Tibial artery (tissue), 4 donors: Measurements from ENCODE around the gene FNBP1.
A peak's percentile ranks its signal among the peaks of the same experiment; 100 is the strongest.
"Not testable (repeated sequence)": the region's sequence is repeated elsewhere in the genome, so short reads cannot be mapped to it uniquely, and the experiment has no call there.

Experiments
- DNase-seq, 2 donors: peaks; one replicate each; pipeline ENCODE4 v3.0.0-alpha.2; 2019
- H3K27ac ChIP-seq, 2 donors: fragments of 200-600 bp; sonication (generic) in 1 of 2; 1 replicate in 1 of 2; 2 replicates in 1 of 2; pipeline ENCODE4 v1.5.1; 2018 to 2019; ENCODE audit warnings: mild to moderate bottlenecking in 1 of 2
- H3K27me3 ChIP-seq, 2 donors: fragments of 200-600 bp; sonication (generic) in 1 of 2; one replicate each; pipeline versions ENCODE4 v1.5.1 to v1.6.0; 2016 to 2019
- H3K36me3 ChIP-seq, 3 donors: fragments of 200-600 bp; sonication (generic) in 2 of 3; one replicate each; pipeline ENCODE4 v1.5.1; 2016 to 2019; ENCODE audit warnings: mild to moderate bottlenecking in 2 of 3
- H3K4me1 ChIP-seq, 4 donors: fragments of 200-600 bp; sonication (generic) in 2 of 4; 1 replicate in 3 of 4; 2 replicates in 1 of 4; pipeline ENCODE4 v1.5.1; 2016 to 2019
- H3K4me3 ChIP-seq, 2 donors: fragments of 200-600 bp; sonication (generic) in 1 of 2; 1 replicate in 1 of 2; 2 replicates in 1 of 2; pipeline ENCODE4 v1.5.1; 2018 to 2019; ENCODE audit warnings: mild to moderate bottlenecking in 2 of 2
- H3K9me3 ChIP-seq, 3 donors: fragments of 200-600 bp; sonication (generic) in 1 of 3; one replicate each; pipeline ENCODE4 v1.5.1; 2016 to 2019
- intact Hi-C: fragments of 100-400 bp; cut with DNase I; formaldehyde crosslinking; loops from one replicate; pipeline ENCODE4 v1.15.0; 2023; ENCODE audit warnings: low total_unique reads
- TF ChIP-seq, protein P1 (sequence below), 2 experiments: fragments of 200-600 bp in 1 of 2; fragments of 450-650 bp in 1 of 2; IDR thresholded peaks; one replicate each; pipeline ENCODE4 v1.5.1; 2017 to 2019; ENCODE audit warnings: antibody characterized with exemption in 2 of 2, mild to moderate bottlenecking in 1 of 2, moderate library complexity in 1 of 2

The FNBP1 gene

GRCh38 chr9:129988607-129989361, 54.2 kb downstream of the FNBP1 start:
- intact Hi-C loops, result no loop called here
- H3K36me3 ChIP-seq, result peaks cover 0 to 4% (median 0%) of the 10 kb centered on the region in 3 donors
- H3K4me3 ChIP-seq, result no peak overlapping the region
- TF ChIP-seq, protein P1, sequence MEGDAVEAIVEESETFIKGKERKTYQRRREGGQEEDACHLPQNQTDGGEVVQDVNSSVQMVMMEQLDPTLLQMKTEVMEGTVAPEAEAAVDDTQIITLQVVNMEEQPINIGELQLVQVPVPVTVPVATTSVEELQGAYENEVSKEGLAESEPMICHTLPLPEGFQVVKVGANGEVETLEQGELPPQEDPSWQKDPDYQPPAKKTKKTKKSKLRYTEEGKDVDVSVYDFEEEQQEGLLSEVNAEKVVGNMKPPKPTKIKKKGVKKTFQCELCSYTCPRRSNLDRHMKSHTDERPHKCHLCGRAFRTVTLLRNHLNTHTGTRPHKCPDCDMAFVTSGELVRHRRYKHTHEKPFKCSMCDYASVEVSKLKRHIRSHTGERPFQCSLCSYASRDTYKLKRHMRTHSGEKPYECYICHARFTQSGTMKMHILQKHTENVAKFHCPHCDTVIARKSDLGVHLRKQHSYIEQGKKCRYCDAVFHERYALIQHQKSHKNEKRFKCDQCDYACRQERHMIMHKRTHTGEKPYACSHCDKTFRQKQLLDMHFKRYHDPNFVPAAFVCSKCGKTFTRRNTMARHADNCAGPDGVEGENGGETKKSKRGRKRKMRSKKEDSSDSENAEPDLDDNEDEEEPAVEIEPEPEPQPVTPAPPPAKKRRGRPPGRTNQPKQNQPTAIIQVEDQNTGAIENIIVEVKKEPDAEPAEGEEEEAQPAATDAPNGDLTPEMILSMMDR (IDR thresholded peaks at IDR 0.05), result no peak
- DNase-seq, result no peak
- H3K27me3 ChIP-seq, result no peaks in the 10 kb centered on the region
- no peak overlapping the region for H3K27ac ChIP-seq
- H3K9me3 ChIP-seq, result no peaks in the 10 kb centered on the region
- peaks cover 4 to 44% (median 15%) of the 10 kb centered on the region in 4 donors for H3K4me1 ChIP-seq

DNA sequence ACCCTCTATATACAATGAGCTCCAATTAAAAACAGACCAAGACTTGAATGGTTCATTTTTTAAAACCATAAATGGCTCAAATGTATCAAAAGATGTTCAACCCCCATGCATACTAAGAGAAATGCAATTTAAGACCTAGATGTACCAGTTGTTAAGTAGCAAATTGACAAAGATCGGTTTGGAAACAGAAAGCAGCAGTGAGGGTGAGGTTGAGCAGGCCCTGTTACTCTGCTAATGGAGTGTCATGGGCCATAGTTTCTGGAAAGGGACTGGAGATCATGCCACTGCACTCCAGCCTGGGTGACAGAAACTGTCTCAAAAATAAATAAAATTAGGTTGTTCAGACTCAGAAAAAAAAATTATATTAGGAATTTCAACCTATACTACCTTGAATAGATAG, 55.0 kb downstream of the FNBP1 start:
- peaks cover 4 to 43% (median 19%) of the 10 kb centered on the region in 4 donors for H3K4me1 ChIP-seq

GRCh38 chr9:129987047-129987446, 55.9 kb downstream of the FNBP1 start:
- Histone ChIP-seq H3K9me3 (no peaks in the 10 kb centered on the region), H3K4me1 (peaks cover 4 to 36% (median 19%) of the 10 kb centered on the region in 4 donors), H3K4me3 (no peak overlapping the region), H3K27ac (no peak overlapping the region), H3K27me3 (no peaks in the 10 kb centered on the region), H3K36me3 (peaks cover 0 to 4% (median 0%) of the 10 kb centered on the region in 3 donors)
- TF ChIP-seq, protein P1 (IDR thresholded peaks at IDR 0.05), result no peak
- intact Hi-C loops, result no loop called here
- peak in 1 of 2 donors; percentile 1 for DNase-seq

More for the DNA sequence above, 55.0 kb downstream of the FNBP1 start:
- no peak for DNase-seq
- H3K27me3 ChIP-seq, result no peaks in the 10 kb centered on the region
- peaks cover 0 to 4% (median 0%) of the 10 kb centered on the region in 3 donors for H3K36me3 ChIP-seq
- intact Hi-C loops, result no loop called here
- H3K9me3 ChIP-seq, result no peaks in the 10 kb centered on the region
- no peak overlapping the region for H3K4me3 ChIP-seq
- H3K27ac ChIP-seq, result no peak overlapping the region
- TF ChIP-seq, protein P1 (IDR thresholded peaks at IDR 0.05), result no peak

GRCh38 chr9:129984589-129984988, 58.4 kb downstream of the FNBP1 start:
- peak in 1 of 2 donors; percentile 50 for DNase-seq
- H3K27ac ChIP-seq, result peak overlapping the region in 1 of 2 donors; percentile 32

GRCh38 chr9:129983891-129984290, 59.1 kb downstream of the FNBP1 start:
- peak overlapping the region; percentile 32 to 44 for H3K27ac ChIP-seq
- TF ChIP-seq, protein P1 (IDR thresholded peaks at IDR 0.05), result no peak

More at GRCh38 chr9:129984589-129984988, 58.4 kb downstream of the FNBP1 start:
- H3K4me1 ChIP-seq, result peaks cover 0 to 18% (median 10%) of the 10 kb centered on the region in 4 donors
- H3K36me3 ChIP-seq, H3K27me3 ChIP-seq, H3K9me3 ChIP-seq, intact Hi-C loops, H3K4me3 ChIP-seq: not testable (repeated sequence)

DNA sequence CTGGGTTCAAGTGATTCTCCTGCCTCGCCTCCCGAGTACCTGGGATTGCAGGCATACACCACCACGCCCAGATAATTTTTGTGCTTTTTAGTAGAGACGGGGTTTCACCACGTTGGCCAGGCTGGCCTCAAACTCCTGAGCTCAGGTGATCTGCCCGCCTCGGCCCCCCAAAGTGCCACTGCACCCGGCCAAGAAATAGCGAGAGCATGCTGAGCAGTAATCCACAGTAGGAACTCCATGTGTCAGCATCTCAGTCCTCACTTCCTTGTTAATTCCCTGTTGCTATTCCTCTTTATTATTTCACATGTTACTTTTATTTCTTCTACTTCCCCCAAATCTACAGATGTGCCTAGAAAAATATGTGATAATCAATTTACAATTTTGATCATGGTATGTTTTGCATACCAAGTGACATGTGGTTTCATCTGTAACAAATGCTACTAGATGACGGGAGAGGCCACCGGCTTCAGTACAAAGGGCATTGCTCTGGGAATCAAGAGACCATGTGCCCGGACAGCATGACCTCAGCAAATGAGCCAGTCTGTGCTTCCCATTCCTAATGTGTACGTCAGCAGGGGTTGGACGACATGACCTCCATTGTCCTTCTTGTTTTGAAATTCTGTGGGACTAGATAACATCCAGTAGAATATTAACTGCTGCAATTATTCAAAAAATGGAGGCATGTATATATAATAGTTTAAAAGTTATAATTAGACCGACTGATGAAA, 61.6 kb downstream of the FNBP1 start:
- no peak overlapping the region for H3K27ac ChIP-seq
- intact Hi-C loops, result no loop called here

More at GRCh38 chr9:129983891-129984290, 59.1 kb downstream of the FNBP1 start:
- H3K9me3 ChIP-seq, result no peaks in the 10 kb centered on the region
- no peaks in the 10 kb centered on the region for H3K27me3 ChIP-seq
- intact Hi-C loops, result no loop called here
- peak in 1 of 2 donors; percentile 10 for DNase-seq
- peaks cover 0 to 4% (median 3%) of the 10 kb centered on the region in 3 donors for H3K36me3 ChIP-seq
- H3K4me1 ChIP-seq, result peaks cover 0 to 14% (median 7%) of the 10 kb centered on the region in 4 donors
- no peak overlapping the region for H3K4me3 ChIP-seq

GRCh38 chr9:129980224-129980623, 62.8 kb downstream of the FNBP1 start:
- H3K27ac ChIP-seq, H3K27me3 ChIP-seq, H3K9me3 ChIP-seq, intact Hi-C loops, DNase-seq, H3K4me3 ChIP-seq: not testable (repeated sequence)
- peaks cover 22 to 31% (median 31%) of the 10 kb centered on the region in 3 donors for H3K36me3 ChIP-seq
- H3K4me1 ChIP-seq, result peaks cover 0 to 14% (median 7%) of the 10 kb centered on the region in 4 donors

More for the DNA sequence above, 61.6 kb downstream of the FNBP1 start:
- H3K9me3 ChIP-seq, result no peaks in the 10 kb centered on the region
- TF ChIP-seq, protein P1 (IDR thresholded peaks at IDR 0.05), result no peak
- no peak overlapping the region for H3K4me3 ChIP-seq
- peak; percentile 59 to 70 for DNase-seq
- H3K36me3 ChIP-seq, result peaks cover 22 to 25% (median 23%) of the 10 kb centered on the region in 3 donors
- no peaks in the 10 kb centered on the region for H3K27me3 ChIP-seq
- peaks cover 0 to 14% (median 7%) of the 10 kb centered on the region in 4 donors for H3K4me1 ChIP-seq
